Central memory CD8-positive, alpha-beta T cell (primary cell): Measurements from ENCODE around the gene ARHGEF39.
"Not testable (repeated sequence)": the region's sequence is repeated elsewhere in the genome, so short reads cannot be mapped to it uniquely, and the experiment has no call there.

Experiments used
- ATAC-seq: fragments of 150-1000 bp; cut with Tn5 transposase; replicated peaks from 2 replicates; pipeline ENCODE4 v1.10.0; 2022; ENCODE audit warnings: mild to moderate bottlenecking, moderate FRiP score, moderate number of reproducible peaks; ENCODE audit not compliant: poor library complexity, severe bottlenecking; ENCODE audit errors: extremely low read depth
- DNase-seq, 2 donors: peaks; one replicate each; pipeline ENCODE4 v3.0.0; 2021; ENCODE audit warnings: low spot score in 2 of 2
- H3K27ac Mint-ChIP-seq: one replicate; pipeline ENCODE4 v1.8.0; 2022; ENCODE audit warnings: low read depth, mild to moderate bottlenecking, moderate library complexity, mixed read lengths
- H3K27me3 Mint-ChIP-seq: one replicate; pipeline ENCODE4 v1.8.0; 2022; ENCODE audit warnings: mixed read lengths
- H3K36me3 Mint-ChIP-seq: one replicate; pipeline ENCODE4 v1.8.0; 2022; ENCODE audit warnings: mild to moderate bottlenecking, moderate library complexity, mixed read lengths; ENCODE audit not compliant: insufficient read depth
- H3K4me1 Mint-ChIP-seq: one replicate; pipeline ENCODE4 v1.8.0; 2022; ENCODE audit warnings: mixed read lengths
- H3K4me3 Mint-ChIP-seq: one replicate; pipeline ENCODE4 v1.8.0; 2022; ENCODE audit warnings: mild to moderate bottlenecking, moderate library complexity, mixed read lengths
- H3K9me3 Mint-ChIP-seq: one replicate; pipeline ENCODE4 v1.8.0; 2022; ENCODE audit warnings: mixed read lengths

ARHGEF39 gene

DNA sequence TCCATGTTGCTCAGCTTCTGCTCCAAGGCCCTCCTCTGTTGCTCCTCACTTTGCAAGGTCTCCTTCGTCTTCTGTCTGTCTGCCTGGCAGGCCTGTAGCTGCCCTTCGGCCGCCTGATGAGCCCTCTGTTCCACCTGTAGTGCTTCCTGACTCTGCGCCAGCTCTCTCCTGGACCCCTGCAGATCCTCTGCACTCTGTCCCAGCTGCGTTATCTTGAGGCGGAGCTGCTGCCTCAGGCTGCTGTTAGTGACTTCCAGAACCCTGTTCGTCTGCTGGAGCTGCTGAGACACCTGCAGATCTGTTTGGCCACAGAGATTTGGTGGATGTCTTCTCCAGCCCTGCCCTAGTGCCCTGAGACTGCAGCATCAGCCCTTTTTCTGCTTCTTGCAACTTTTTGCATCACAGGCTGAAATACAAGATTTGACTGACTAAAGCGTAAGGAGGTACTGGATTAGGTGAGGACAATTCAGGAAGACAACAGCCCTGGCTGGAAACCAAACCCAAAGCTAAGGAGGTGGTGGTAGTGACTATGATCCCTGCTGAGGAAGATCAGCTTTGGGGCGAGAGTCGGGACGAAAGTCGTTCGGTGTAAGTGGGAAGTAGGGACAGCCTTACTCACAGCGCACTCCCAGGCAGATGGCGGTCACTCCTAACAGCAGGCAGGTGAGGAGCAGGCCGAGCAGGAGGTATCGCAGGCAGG lies 48.9 kb downstream of the ARHGEF39 start:
- Mint-ChIP-seq H3K9me3 (no peaks in the 10 kb centered on the region), H3K27ac (peak overlapping the region; percentile 96), H3K4me1 (peaks cover 50% of the 10 kb centered on the region), H3K27me3 (no peaks in the 10 kb centered on the region), H3K36me3 (peaks cover 7% of the 10 kb centered on the region), H3K4me3 (peak overlapping the region; percentile 86)
- no peak for DNase-seq
- no peak for ATAC-seq

DNA sequence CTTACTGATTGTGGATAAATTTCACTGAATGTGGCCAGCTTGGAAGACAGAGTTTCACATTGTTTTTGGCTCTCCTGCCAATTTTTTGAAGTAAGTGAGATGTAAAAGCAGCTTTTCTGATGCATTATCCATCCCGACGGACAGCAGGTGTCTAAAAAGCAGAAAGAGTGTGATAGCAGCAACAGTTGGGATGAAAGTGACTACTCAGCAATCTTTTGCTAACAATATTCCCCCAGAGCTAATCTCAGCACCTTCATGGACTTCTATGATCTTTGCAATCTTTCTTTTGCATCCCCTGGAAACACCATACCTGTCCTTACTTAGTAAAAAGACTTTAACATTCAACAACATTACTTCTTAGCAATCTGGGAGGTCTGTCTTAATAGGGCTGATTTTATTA lies 52.2 kb downstream of the ARHGEF39 start:
- no peak overlapping the region for H3K4me3 Mint-ChIP-seq
- no peaks in the 10 kb centered on the region for H3K27me3 Mint-ChIP-seq
- H3K9me3 Mint-ChIP-seq, result no peaks in the 10 kb centered on the region
- no peak for ATAC-seq
- H3K27ac Mint-ChIP-seq, result no peak overlapping the region
- peaks cover 9% of the 10 kb centered on the region for H3K36me3 Mint-ChIP-seq
- DNase-seq, result no peak
- H3K4me1 Mint-ChIP-seq, result peaks cover 37% of the 10 kb centered on the region

DNA sequence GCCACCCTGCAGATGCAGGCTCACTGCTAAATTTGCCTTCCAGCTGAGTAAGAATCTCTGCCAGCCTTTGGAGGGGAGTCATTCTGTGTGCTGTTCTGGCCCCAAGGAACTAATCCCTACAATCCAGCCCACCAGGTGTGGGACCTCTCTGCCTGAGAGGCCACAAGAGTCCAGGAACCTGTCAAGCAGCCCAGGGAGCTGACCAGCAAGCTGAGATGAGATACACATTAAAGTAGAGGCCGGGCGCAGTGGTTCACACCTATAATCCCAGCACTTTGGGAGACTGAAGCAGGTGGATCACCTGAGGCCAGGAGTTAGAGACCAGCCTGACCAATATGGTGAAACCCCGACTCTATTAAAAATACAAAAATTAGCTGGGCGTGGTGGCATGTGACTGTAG lies 52.9 kb downstream of the ARHGEF39 start:
- not testable (repeated sequence) for ATAC-seq, H3K27me3 Mint-ChIP-seq, H3K36me3 Mint-ChIP-seq, H3K9me3 Mint-ChIP-seq, DNase-seq, H3K27ac Mint-ChIP-seq, H3K4me3 Mint-ChIP-seq
- peaks cover 37% of the 10 kb centered on the region for H3K4me1 Mint-ChIP-seq

DNA sequence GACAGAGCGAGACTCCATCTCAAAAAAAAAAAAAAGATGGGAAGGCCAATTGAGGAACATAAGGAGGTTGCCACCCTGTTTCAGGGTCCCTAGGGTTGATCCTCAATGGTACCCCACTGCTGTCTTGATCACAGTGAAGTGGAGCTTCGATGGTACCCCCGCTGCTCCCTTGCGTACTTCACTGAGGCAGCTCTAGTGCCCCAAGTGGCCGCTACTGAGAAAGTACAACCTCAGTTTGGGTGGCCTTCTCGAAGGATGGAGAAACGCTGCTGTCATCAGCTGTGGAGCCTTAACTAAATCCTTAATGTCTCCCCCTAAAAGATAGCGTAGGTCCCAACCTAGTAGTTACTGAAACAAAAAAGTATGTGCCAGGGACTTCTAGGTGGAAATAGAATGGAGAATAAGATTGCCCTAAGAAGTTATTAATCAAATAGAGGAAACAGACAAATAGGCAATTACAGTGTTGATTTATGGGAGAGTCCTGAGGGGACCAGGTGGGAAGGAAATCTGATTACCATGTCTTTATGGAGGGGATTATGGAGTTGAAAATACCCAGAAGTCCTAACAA lies 53.7 kb downstream of the ARHGEF39 start:
- Mint-ChIP-seq H3K9me3 (no peaks in the 10 kb centered on the region), H3K36me3 (peaks cover 7% of the 10 kb centered on the region), H3K27me3 (no peaks in the 10 kb centered on the region), H3K4me1 (peaks cover 35% of the 10 kb centered on the region), H3K4me3 (no peak overlapping the region), H3K27ac (no peak overlapping the region)
- DNase-seq (peak; percentile 30 to 38), ATAC-seq (peak; percentile 77)

DNA sequence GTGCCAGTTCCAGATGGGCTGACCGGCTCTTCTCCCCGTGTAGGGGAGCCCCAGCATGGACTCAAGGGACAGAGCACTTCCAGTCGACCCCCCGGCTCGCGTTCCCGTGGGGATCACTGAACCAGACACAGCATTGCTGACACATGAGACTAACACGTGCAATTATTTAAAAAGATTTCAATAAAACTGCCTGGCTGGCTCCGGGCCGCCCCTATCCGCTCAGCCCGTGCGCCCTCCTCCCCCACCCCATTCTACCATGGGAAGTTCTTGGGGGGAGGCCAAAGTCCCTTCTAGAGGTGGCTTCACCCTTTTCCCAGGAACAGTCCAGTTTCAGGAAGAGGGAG lies 55.2 kb downstream of the ARHGEF39 start:
- no peaks in the 10 kb centered on the region for H3K27me3 Mint-ChIP-seq
- H3K4me3 Mint-ChIP-seq, result no peak overlapping the region
- H3K4me1 Mint-ChIP-seq, result peaks cover 35% of the 10 kb centered on the region
- no peak for ATAC-seq
- no peak overlapping the region for H3K27ac Mint-ChIP-seq
- H3K36me3 Mint-ChIP-seq, result peaks cover 6% of the 10 kb centered on the region
- no peaks in the 10 kb centered on the region for H3K9me3 Mint-ChIP-seq
- DNase-seq, result no peak
